ENCODE data around the gene SORCS2.

GRCh38 chr4:7625071-7625470 is 432.7 kb downstream of the SORCS2 start:
- no peak for TF ChIP-seq POLR2A (IDR thresholded peaks at IDR 0.05)
- no peak for TF ChIP-seq EP300 (IDR thresholded peaks at IDR 0.05; ENCODE audit: low read depth)
- TF ChIP-seq CTCF (IDR thresholded peaks at IDR 0.05) = no peak
- no peak for TF ChIP-seq POLR2AphosphoS5 (IDR thresholded peaks at IDR 0.05)
